Panc1 (cell line): ENCODE results near the gene ATG13. TPM values are rescaled to one million over a fixed set of nuclear protein-coding genes. Genes with fewer than 3 reads are reported as not detected.

ENCODE experiments used
- ATAC-seq: fragments of 200-7000 bp; cut with Tn5 transposase; 2 replicates; pipeline ENCODE4 v1.9.1; 2020; ENCODE audit warnings: mild to moderate bottlenecking, moderate library complexity
- BruUV-seq: library from RNA; stranded (reverse); fragments of 400-500 nt; replicated peaks from 2 replicates; lab custom pipeline; 2021; lab: Mats Ljungman, UMichigan
- CTCF ChIA-PET: fragments of 300-600 bp; sonication (Branson Sonifier 250); formaldehyde crosslinking; loops from one replicate; lab custom pipeline; 2022; ENCODE audit warnings: antibody characterized with exemption; lab: Charles Lee
- POLR2A ChIA-PET: fragments of 300-600 bp; sonication (Branson Sonifier 250); formaldehyde crosslinking; loops from one replicate; lab custom pipeline; 2022; ENCODE audit warnings: antibody characterized with exemption; lab: Charles Lee
- DNase-seq: peaks from one replicate; pipeline ENCODE4 v3.0.0-alpha.2; 2010; ENCODE audit warnings: low read depth, low spot score
- H3K27ac ChIP-seq: 2 replicates; pipeline ENCODE4 v1.5.1; 2011; ENCODE audit warnings: mild to moderate bottlenecking, low read length, inconsistent platforms
- H3K27me3 ChIP-seq: fragments of 200-500 bp; sonication (Bioruptor generic); 2 replicates; pipeline ENCODE4 v1.6.0; 2014; ENCODE audit warnings: low read length, inconsistent platforms; ENCODE audit not compliant: control insufficient read depth, insufficient read depth
- H3K36me3 ChIP-seq: fragments of 200-500 bp; sonication (Bioruptor generic); 2 replicates; pipeline ENCODE4 v1.5.1; 2014; ENCODE audit warnings: inconsistent platforms, mild to moderate bottlenecking, low read length, moderate library complexity; ENCODE audit not compliant: control insufficient read depth, insufficient read depth
- H3K4me1 ChIP-seq: 2 replicates; pipeline ENCODE4 v1.5.1; 2011; ENCODE audit warnings: inconsistent platforms, mild to moderate bottlenecking, low read length, moderate library complexity; ENCODE audit not compliant: control insufficient read depth, insufficient read depth
- H3K4me3 ChIP-seq, 2 experiments: 2 replicates each; pipeline ENCODE4 v1.5.1; 2011 to 2012; ENCODE audit warnings: low read depth in 2 of 2, low read length in 2 of 2, mild to moderate bottlenecking in 2 of 2, inconsistent platforms in 1 of 2, moderate library complexity in 1 of 2
- H3K9me3 ChIP-seq: fragments of 200-500 bp; sonication (Bioruptor generic); 2 replicates; pipeline ENCODE4 v1.5.1; 2014; ENCODE audit warnings: low read depth, mild to moderate bottlenecking, inconsistent platforms, low read length, moderate library complexity; ENCODE audit not compliant: control insufficient read depth, insufficient read depth
- CTCF ChIP-seq: fragments of 450-650 bp; IDR thresholded peaks from 2 replicates; pipeline ENCODE4 v1.5.1; 2017; ENCODE audit warnings: mild to moderate bottlenecking
- POLR2AphosphoS5 ChIP-seq: IDR thresholded peaks from 2 replicates; pipeline ENCODE4 v1.6.1; 2012; ENCODE audit warnings: mild to moderate bottlenecking, low read depth, low read length, moderate library complexity
- SIN3A ChIP-seq: IDR thresholded peaks from 2 replicates; pipeline ENCODE4 v1.6.1; 2012; ENCODE audit warnings: low read depth, mild to moderate bottlenecking, low read length, moderate library complexity, borderline replicate concordance; ENCODE audit not compliant: insufficient read depth
- TCF7L2 ChIP-seq: IDR thresholded peaks from 2 replicates; pipeline ENCODE4 v1.6.1; 2011; ENCODE audit warnings: mild to moderate bottlenecking, low read depth, low read length, inconsistent platforms
- in situ Hi-C: cut with HindIII; loops from 2 replicates; pipeline ENCODE4 v1.10.0; 2016; ENCODE audit warnings: low sequenced_read_pairs, low pct_unique_long_range_greater_than_20kb
- intact Hi-C: fragments of 100-400 bp; cut with micrococcal nuclease; formaldehyde crosslinking; loops from one replicate; pipeline ENCODE4 v1.10.0; 2022; ENCODE audit not compliant: unreplicated experiment
- total RNA-seq: library from RNA; stranded (reverse); gene quantifications from one replicate; pipeline ENCODE4 v1.2.1, GENCODE V29; 2021; ENCODE audit not compliant: unreplicated experiment
- TF ChIP-seq, protein P1 (sequence below), 2 experiments: IDR thresholded peaks; 2 replicates each; pipeline ENCODE4 v1.6.1; 2011 to 2012; ENCODE audit warnings: low read depth in 2 of 2, control low read depth in 1 of 2, low read length in 1 of 2, mild to moderate bottlenecking in 1 of 2, moderate library complexity in 1 of 2; ENCODE audit not compliant: insufficient read depth in 1 of 2

ATG13 gene
- total RNA-seq, 1 experiment from 2014 or later: 57.9 TPM

- in situ Hi-C loops (no loop called here), intact Hi-C loops (no loop called here)
- no peaks in the 10 kb centered on the region; the same call in 1 of the 2 replicates for H3K4me1 ChIP-seq
- no peaks in the 10 kb centered on the region for H3K27me3 ChIP-seq
- no peaks in the 10 kb centered on the region for H3K36me3 ChIP-seq
- no peak overlapping the region for H3K27ac ChIP-seq
- CTCF ChIA-PET: no interaction called here
- DNase-seq (no peak), ATAC-seq (no peak)
- TF ChIP-seq TCF7L2 (no peak), CTCF (no peak), SIN3A (no peak), POLR2AphosphoS5 (no peak)
- TF ChIP-seq, protein P1, sequence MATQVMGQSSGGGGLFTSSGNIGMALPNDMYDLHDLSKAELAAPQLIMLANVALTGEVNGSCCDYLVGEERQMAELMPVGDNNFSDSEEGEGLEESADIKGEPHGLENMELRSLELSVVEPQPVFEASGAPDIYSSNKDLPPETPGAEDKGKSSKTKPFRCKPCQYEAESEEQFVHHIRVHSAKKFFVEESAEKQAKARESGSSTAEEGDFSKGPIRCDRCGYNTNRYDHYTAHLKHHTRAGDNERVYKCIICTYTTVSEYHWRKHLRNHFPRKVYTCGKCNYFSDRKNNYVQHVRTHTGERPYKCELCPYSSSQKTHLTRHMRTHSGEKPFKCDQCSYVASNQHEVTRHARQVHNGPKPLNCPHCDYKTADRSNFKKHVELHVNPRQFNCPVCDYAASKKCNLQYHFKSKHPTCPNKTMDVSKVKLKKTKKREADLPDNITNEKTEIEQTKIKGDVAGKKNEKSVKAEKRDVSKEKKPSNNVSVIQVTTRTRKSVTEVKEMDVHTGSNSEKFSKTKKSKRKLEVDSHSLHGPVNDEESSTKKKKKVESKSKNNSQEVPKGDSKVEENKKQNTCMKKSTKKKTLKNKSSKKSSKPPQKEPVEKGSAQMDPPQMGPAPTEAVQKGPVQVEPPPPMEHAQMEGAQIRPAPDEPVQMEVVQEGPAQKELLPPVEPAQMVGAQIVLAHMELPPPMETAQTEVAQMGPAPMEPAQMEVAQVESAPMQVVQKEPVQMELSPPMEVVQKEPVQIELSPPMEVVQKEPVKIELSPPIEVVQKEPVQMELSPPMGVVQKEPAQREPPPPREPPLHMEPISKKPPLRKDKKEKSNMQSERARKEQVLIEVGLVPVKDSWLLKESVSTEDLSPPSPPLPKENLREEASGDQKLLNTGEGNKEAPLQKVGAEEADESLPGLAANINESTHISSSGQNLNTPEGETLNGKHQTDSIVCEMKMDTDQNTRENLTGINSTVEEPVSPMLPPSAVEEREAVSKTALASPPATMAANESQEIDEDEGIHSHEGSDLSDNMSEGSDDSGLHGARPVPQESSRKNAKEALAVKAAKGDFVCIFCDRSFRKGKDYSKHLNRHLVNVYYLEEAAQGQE (IDR thresholded peaks at IDR 0.05; ENCODE audit: insufficient read depth in 1 of 2, low read depth in 2 of 2, low read length in 1 of 2): no peak
- no peaks in the 10 kb centered on the region for H3K9me3 ChIP-seq
- BruUV-seq: no TSS peak
- H3K4me3 ChIP-seq: no peak overlapping the region
- POLR2A ChIA-PET: interaction anchor here (0.5 to 0.6 kb wide), 3 partner anchors 35 to 336 kb away, joined by 3 to 10 read pairs (median 8); no protein-coding TSS in a partner anchor
Observed at GRCh38 chr11:46695345-46696211, 78.2 kb downstream of the ATG13 start.

GRCh38 chr11:46696212-46696558 lies 78.8 kb downstream of the ATG13 start:
- no TSS peak for BruUV-seq
- POLR2A ChIA-PET: interaction anchor here (0.5 to 0.6 kb wide), 2 partner anchors 36 to 135 kb away, joined by 3 to 10 read pairs; no protein-coding TSS in a partner anchor
- no peaks in the 10 kb centered on the region for H3K9me3 ChIP-seq
- in situ Hi-C loops (no loop called here), intact Hi-C loops (no loop called here)
- CTCF ChIA-PET: no interaction called here
- ATAC-seq (no peak), DNase-seq (no peak)
- no peaks in the 10 kb centered on the region for H3K27me3 ChIP-seq
- no peaks in the 10 kb centered on the region; the same call in 1 of the 2 replicates for H3K4me1 ChIP-seq
- no peak overlapping the region for H3K4me3 ChIP-seq
- no peak for TF ChIP-seq POLR2AphosphoS5
- no peak for TF ChIP-seq CTCF
- TF ChIP-seq, protein P1 (IDR thresholded peaks at IDR 0.05; ENCODE audit: insufficient read depth in 1 of 2, low read depth in 2 of 2, low read length in 1 of 2): no peak
- no peak for TF ChIP-seq TCF7L2
- no peak for TF ChIP-seq SIN3A
- no peaks in the 10 kb centered on the region; the same call in 1 of the 2 replicates for H3K36me3 ChIP-seq
- no peak overlapping the region for H3K27ac ChIP-seq
